Kidney (tissue), 14 donors: ENCODE data around the gene NXF2B. TPM values are rescaled to one million over a fixed set of nuclear protein-coding genes. Genes with fewer than 3 reads are reported as not detected.

ENCODE experiments used
- DNase-seq, 5 donors: peaks; one replicate each; pipeline ENCODE4 v3.0.0-alpha.2; 2013 to 2020
- FAIRE-seq: peaks from 2 replicates; lab custom pipeline; 2012; peaks lifted over from hg19 to GRCh38; lab: Jason Lieb, UNC
- H3K27ac ChIP-seq, 2 donors: one replicate each; pipeline ENCODE4 v1.7.0; 2013; ENCODE audit warnings: low read depth in 2 of 2, low read length in 2 of 2, inconsistent platforms in 1 of 2
- H3K27me3 ChIP-seq: one replicate; pipeline ENCODE4 v1.7.1; 2013; ENCODE audit warnings: low read length, inconsistent platforms; ENCODE audit not compliant: control insufficient read depth, insufficient read depth
- H3K36me3 ChIP-seq, 3 donors: one replicate each; pipeline versions ENCODE4 v1.7.0 to v1.7.1; 2013; ENCODE audit warnings: low read length in 3 of 3, control low read depth in 1 of 3, inconsistent platforms in 1 of 3; ENCODE audit not compliant: insufficient read depth in 3 of 3, control insufficient read depth in 2 of 3
- H3K4me1 ChIP-seq, 3 donors: one replicate each; pipeline versions ENCODE4 v1.7.0 to v1.7.1; 2013; ENCODE audit warnings: low read length in 3 of 3, inconsistent platforms in 1 of 3, low read depth in 1 of 3; ENCODE audit not compliant: control insufficient read depth in 2 of 3, insufficient read depth in 2 of 3
- H3K4me3 ChIP-seq, 3 donors: one replicate each; pipeline versions ENCODE4 v1.7.0 to v1.8.1; 2013; ENCODE audit warnings: low read length in 3 of 3, control low read depth in 1 of 3, inconsistent platforms in 1 of 3
- H3K9ac ChIP-seq, 3 donors: one replicate each; pipeline versions ENCODE4 v1.7.0 to v1.7.1; 2013; ENCODE audit warnings: low read length in 3 of 3, control low read depth in 1 of 3, inconsistent platforms in 1 of 3
- H3K9me3 ChIP-seq, 3 donors: one replicate each; pipeline versions ENCODE4 v1.7.0 to v1.7.1; 2013; ENCODE audit warnings: low read length in 3 of 3, control low read depth in 1 of 3, inconsistent platforms in 1 of 3; ENCODE audit not compliant: control insufficient read depth in 2 of 3, insufficient read depth in 1 of 3
- CTCF ChIP-seq: IDR thresholded peaks from 3 replicates; pipeline ENCODE4 v1.5.1; 2012; ENCODE audit warnings: mild to moderate bottlenecking, moderate library complexity, borderline replicate concordance; ENCODE audit not compliant: insufficient read depth; ENCODE audit errors: extremely low read depth
- intact Hi-C: fragments of 100-400 bp; cut with DNase I; formaldehyde crosslinking; loops from one replicate; pipeline ENCODE4 v1.11.1; 2022
- polyA plus RNA-seq: library from polyadenylated mRNA; stranded (reverse); fragments of 350-450 nt; fragmentation: Illumina TruSeq; extraction: RNeasy Lipid Tissue Mini Kit (QIAGEN cat#74804); gene quantifications from one replicate; pipeline ENCODE4 v1.2.3, GENCODE V29; 2014; ENCODE audit warnings: low read depth, low replicate concordance; ENCODE audit not compliant: insufficient read depth
- total RNA-seq: library from RNA; stranded (reverse); fragmentation: NEBNext Ultra II Directional; extraction: Animal tissue kit (Norgen Biotek cat#: 25700); gene quantifications from one replicate; pipeline ENCODE4 v1.2.1, GENCODE V29; 2021
- donor health status: control.
- donor health status: control.
- donor health status: control.
- donor health status: control.
- donor health status: control.
- donor health status: DM: yes; HTN: yes; CAD: no.
- donor health status: Normal renal cell carcinoma (clear cell type).

Gene NXF2B
- total and polyA plus RNA-seq, 2 donors from 2014 or later, result 0.25 TPM; not detected in 1

DNA sequence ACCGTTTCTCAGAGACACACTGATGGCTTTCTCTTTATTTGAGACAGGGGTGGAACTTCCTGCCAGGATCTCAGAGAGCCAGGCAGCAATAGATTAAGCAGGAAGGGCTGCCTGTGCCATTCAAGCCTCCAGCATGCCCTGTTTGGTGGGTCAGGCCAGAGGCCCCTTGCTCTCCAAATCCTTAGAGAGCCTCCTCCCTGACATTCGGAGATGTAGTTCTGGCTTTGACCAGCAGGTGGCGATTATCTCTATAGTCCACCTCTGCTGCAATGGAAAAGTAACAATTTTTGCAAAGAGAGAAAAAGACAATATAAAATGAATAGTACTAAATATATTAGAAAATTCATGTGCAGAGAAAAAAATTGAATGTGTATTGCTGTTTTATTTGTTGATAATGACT is 93.9 kb downstream of the NXF2B start:
- no peak for FAIRE-seq
- Histone ChIP-seq H3K9ac (no peak overlapping the region), H3K36me3 (no peaks in the 10 kb centered on the region), H3K4me3 (no peak overlapping the region), H3K27me3 (no peaks in the 10 kb centered on the region), H3K27ac (no peak overlapping the region), H3K9me3 (no peaks in the 10 kb centered on the region), H3K4me1 (no peaks in the 10 kb centered on the region)
- intact Hi-C loops, result no loop called here
- peak; percentile 49 for TF ChIP-seq CTCF
- peak in 4 of 5 donors; percentile 36 to 54 (median 52) for DNase-seq

GRCh38 chrX:102341867-102342266 is 97.9 kb downstream of the NXF2B start:
- FAIRE-seq (peak; percentile 80), DNase-seq (no peak)
- no peak overlapping the region for H3K4me3 ChIP-seq
- no peak for TF ChIP-seq CTCF
- no peak overlapping the region for H3K27ac ChIP-seq
- intact Hi-C loops, result no loop called here
- no peaks in the 10 kb centered on the region for H3K4me1 ChIP-seq
- H3K27me3 ChIP-seq, result no peaks in the 10 kb centered on the region
- H3K9me3 ChIP-seq, result no peaks in the 10 kb centered on the region
- no peak overlapping the region for H3K9ac ChIP-seq
- H3K36me3 ChIP-seq, result no peaks in the 10 kb centered on the region

GRCh38 chrX:102339312-102340298 is 100.2 kb downstream of the NXF2B start:
- Histone ChIP-seq H3K27me3 (no peaks in the 10 kb centered on the region), H3K9me3 (no peaks in the 10 kb centered on the region), H3K4me1 (no peaks in the 10 kb centered on the region), H3K4me3 (peak overlapping the region in 1 of 3 donors; percentile 5), H3K36me3 (no peaks in the 10 kb centered on the region), H3K27ac (no peak overlapping the region), H3K9ac (no peak overlapping the region)
- DNase-seq (peak in 2 of 5 donors; percentile 13 to 55), FAIRE-seq (no peak)
- intact Hi-C loops, result no loop called here
- TF ChIP-seq CTCF, result no peak
